Activated CD8-positive, alpha-beta memory T cell treated with anti-CD3 and anti-CD28 coated beads for 36 hours (primary cell): Measurements from ENCODE around the gene GABARAPL1. TPM values are rescaled to one million over a fixed set of nuclear protein-coding genes. Genes with fewer than 3 reads are reported as not detected.
"Not testable (repeated sequence)": the region's sequence is repeated elsewhere in the genome, so short reads cannot be mapped to it uniquely, and the experiment has no call there.

Experiments
- CTCF ChIA-PET: fragments of 350-600 bp; sonication (Branson Sonifier 250); formaldehyde crosslinking; loops from one replicate; lab custom pipeline; 2021; ENCODE audit warnings: antibody characterized with exemption; lab: Charles Lee
- POLR2A ChIA-PET: fragments of 350-600 bp; sonication (Branson Sonifier 250); formaldehyde crosslinking; loops from one replicate; lab custom pipeline; 2021; ENCODE audit warnings: antibody characterized with exemption; lab: Charles Lee
- total RNA-seq, 2 experiments: library from RNA; stranded (reverse); gene quantifications; one replicate each; pipeline ENCODE4 v1.2.3, GENCODE V29; 2021

GABARAPL1 gene
- total RNA-seq: 10 to 100 TPM; 12.7 to 16.8 TPM

GRCh38 chr12:10212739-10213131, at the start of gene GABARAPL1:
GABARAPL1 (plus strand) TSS chr12:10212877; CDS start chr12:10213130, 253 bp downstream.
- CTCF ChIA-PET: interaction anchor here (0.9 kb wide), 1 partner anchor 161 kb away, joined by 4 read pairs; no protein-coding TSS in a partner anchor
- POLR2A ChIA-PET: interaction anchor here (0.8 to 1.4 kb wide), 3 partner anchors 15 to 452 kb away, joined by 3 to 5 read pairs (median 3); partner anchors contain the start of gene CD69

DNA sequence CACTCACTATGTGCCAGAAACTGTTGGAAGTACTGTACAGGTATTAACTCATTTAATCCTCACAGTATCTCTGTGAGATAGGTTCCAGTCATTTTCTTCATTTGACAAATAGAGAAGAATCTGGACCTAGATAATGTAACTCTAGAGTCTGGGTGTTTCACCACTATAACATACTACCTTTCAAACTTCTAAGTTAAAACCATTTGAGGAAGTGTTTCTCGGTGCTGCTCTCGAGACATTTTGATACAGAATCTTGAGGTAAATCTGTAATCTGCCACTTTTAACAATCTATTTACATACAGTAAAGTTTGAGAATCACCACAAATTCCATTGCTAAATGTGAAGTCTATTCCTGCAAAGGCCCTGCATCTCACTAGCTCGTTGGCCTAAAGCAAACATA, 49.6 kb upstream of the GABARAPL1 start:
- ChIA-PET CTCF (interaction anchor here (1.0 kb wide), 1 partner anchor 10 kb away, joined by 4 read pairs; no protein-coding TSS in a partner anchor), POLR2A (no interaction called here)

DNA sequence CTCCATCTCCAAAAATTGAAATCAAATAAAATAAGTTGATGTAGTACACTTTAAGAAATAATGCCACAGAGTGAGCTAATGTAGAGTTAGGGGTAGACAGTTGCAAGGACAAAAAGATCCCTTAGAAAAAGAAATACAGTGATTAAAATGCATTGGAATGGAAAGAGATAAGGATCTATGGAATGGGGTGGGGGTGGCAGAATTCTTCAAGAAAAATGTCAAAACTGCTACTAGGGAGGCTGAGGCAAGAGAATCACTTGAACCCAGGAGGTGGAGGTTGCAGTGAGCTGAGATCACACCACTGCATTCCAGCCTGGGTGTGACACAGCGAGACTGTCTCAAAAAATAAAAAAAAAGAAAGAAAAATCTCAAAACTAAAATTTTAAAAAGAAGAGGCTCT, 47.3 kb upstream of the GABARAPL1 start:
- ChIA-PET POLR2A (interaction anchor here (0.7 kb wide), 1 partner anchor 1284 kb away, joined by 3 read pairs; no protein-coding TSS in a partner anchor), CTCF (interaction anchor here (0.6 kb wide), 1 partner anchor 273 kb away, joined by 5 read pairs; no protein-coding TSS in a partner anchor)

DNA sequence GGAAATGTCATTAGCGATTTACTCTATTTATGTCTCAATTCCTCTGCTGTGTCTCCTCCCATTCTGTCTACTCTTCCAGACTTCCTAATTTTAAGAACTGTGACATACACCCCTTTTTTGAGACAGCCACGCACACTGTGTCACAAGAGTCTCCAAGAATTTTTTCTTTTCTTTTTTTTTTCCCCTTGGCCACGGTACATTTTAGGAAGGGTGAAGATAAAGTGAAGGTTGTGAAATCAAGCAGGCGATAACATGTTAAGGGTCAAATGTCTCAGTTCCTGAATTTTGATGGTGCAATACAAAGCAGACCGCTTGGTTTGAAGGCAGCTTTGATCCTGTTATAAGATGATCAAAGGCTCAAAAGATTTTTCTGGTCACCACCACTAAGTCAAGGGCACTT, 45.1 kb upstream of the GABARAPL1 start:
- CTCF ChIA-PET: no interaction called here
- POLR2A ChIA-PET: no interaction called here

DNA sequence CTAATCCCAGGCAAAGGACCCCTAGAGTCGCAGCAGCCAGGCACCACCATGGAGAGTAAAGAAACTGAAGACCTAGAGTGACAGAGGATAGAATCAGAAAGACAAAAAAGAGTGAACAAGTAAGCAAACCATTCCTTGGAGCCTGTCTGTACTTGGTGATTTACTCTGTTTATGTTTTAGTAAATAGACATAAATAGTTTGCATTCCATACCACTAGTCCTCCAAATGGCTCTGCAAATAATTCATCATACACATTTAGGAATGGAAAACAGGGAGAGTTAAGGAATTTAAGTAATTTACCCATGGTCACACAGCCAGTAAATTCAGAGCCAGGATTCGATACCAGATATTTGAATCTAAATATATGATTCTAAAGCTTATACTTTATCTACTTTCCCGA, 43.6 kb upstream of the GABARAPL1 start:
- ChIA-PET CTCF (no interaction called here), POLR2A (no interaction called here)

- ChIA-PET CTCF (interaction anchor here (0.5 kb wide), 1 partner anchor 77 kb away, joined by 3 read pairs; no protein-coding TSS in a partner anchor), POLR2A (interaction anchor here (0.7 kb wide), 1 partner anchor 129 kb away, joined by 3 read pairs; no protein-coding TSS in a partner anchor)
These were observed 42.5 kb upstream of the GABARAPL1 start for GRCh38 chr12:10170216-10170615.

DNA sequence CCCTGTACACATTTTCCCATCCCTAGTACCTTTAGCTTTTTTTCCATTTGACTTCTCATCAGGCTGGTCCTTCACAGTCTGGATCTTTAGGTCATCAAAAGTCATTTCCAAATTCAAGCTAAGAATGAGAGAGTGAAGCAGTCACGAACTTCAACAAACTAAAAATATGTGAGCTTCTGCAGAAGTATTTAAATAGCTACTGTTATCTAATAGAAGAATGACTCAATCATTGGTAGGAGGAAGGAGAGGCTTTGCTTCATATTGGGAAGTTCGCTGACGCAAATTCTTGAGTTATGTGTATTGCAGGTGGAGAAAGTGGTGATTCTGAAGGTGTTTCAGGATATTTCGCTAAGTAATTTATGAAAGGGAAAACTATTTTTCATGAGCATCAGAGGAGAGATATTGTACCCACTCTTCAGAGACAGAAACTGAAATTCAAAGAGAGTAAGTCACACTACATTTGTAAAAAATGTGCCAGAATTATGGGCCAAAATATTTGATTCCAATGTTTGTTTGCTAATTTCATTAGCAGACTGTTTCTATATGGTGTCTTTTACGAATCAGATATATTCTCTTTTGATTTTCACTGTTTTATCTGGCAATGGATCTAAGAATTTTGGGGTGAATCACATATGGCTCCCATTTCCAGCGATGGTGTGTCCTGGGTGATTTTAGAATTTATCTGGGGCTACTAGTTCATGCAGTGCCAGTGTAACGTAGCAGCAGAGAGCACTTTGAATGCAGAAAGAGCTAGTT, 40.5 kb upstream of the GABARAPL1 start, which contains the start of gene OLR1:
TSS of gene OLR1 (minus strand) at position 160 of the 756 bp plus-strand sequence. CDS start at position 105, 55 bp downstream.
- ChIA-PET POLR2A (no interaction called here), CTCF (interaction anchor here (1.0 kb wide), 1 partner anchor 19 kb away, joined by 3 read pairs; no protein-coding TSS in a partner anchor)

DNA sequence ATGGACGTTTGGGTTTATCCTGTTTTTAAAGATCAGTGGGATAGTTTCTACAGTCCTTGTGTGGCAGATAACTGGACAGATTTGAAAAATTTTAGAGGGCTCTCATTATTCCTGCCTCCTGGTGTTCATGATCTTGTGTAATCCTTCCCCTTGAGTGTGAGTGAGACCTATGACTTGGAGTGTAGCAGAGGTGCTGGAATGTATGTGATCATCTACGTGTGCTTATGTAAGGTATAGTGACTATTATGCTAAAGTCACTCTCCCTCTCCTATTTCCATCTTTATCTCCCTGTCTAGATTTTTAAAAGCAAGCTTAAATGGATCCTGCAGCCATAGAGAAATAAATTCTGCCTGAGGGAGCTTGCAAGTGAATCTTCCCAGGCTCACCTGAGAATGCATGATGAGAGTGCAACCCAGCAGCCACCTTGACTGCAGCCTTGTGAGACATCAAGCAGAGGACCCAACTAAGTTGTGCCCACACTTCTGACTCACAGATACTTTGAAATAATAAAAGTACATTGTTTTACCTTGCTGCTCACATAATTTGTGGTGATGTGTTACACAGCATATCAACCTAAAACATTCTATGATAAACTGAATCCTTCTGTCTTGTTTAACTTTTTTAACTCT, 37.6 kb upstream of the GABARAPL1 start:
- POLR2A ChIA-PET: interaction anchor here (0.6 kb wide), 1 partner anchor 269 kb away, joined by 3 read pairs; no protein-coding TSS in a partner anchor
- CTCF ChIA-PET: interaction anchor here (0.7 kb wide), 1 partner anchor 498 kb away, joined by 3 read pairs; no protein-coding TSS in a partner anchor

DNA sequence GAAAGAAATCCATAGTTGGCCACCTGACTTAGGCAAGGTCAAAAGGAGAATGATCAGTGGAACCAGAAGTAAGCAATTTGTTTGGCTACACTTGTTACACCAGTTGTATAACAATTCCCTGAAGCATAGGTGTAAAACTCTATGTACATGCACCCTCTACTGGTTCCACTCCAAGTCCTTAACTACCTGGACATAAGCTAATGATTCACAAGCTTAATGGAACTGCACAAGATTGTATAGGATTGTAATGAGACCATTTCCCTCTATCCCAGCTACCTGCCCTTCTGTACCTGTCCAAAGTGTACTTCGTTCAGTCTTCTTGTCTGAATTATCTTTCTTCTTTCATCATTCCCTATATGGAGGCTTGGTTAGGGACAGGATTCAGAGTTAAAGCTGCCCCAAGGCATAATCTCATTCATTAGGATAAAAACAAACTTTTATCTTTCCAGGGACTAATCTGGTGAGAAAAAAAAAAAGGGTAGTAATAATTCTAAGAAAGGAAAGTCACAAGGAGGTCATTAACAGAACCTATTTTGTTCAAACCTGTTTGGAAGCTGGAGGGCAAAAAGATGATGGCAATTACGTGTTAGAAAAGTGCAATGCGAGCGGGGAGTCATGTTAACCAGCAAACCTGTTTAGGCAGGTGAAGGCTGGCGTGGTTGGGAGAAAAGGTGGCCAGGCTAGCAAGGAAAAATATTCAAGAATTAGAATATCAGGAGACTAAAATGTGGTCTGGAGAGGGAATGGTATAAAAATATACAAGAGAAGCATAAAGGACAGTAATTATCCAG, 36.6 kb upstream of the GABARAPL1 start:
- POLR2A ChIA-PET: interaction anchor here (0.5 to 0.6 kb wide), 2 partner anchors 18 to 270 kb away, joined by 3 to 9 read pairs; no protein-coding TSS in a partner anchor
- CTCF ChIA-PET: no interaction called here

- CTCF ChIA-PET: no interaction called here
- POLR2A ChIA-PET: no interaction called here
These were observed 33.9 kb upstream of the GABARAPL1 start, which contains the start of gene TMEM52B for GRCh38 chr12:10178821-10179220. TMEM52B (plus strand) TSS chr12:10179032; CDS start chr12:10179575, 543 bp downstream.

DNA sequence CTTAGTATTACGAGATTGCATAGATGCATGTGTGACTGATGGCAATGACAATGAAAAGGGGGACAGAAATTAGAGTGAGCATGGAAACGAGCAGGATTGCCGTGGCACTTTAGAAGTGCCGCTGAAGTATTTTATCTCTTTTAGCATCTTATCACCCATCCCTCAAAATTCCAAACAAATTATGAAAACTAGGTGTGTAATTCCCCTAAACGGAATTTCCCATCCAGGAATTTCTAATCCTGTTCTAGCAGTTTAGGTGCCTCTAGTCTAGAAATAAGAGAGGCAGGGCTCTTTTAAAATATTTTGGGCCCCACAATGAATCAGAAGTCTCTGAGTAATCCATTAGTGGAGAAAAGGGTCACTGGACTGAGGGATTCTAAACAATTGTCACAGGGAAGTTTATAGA, 32.9 kb upstream of the GABARAPL1 start:
- CTCF ChIA-PET: no interaction called here
- POLR2A ChIA-PET: no interaction called here

- CTCF ChIA-PET: interaction anchor here (1.8 kb wide), 1 partner anchor 29 kb away, joined by 4 read pairs; no protein-coding TSS in a partner anchor
- POLR2A ChIA-PET: no interaction called here
These were observed 30.2 kb upstream of the GABARAPL1 start for GRCh38 chr12:10182354-10183049.

DNA sequence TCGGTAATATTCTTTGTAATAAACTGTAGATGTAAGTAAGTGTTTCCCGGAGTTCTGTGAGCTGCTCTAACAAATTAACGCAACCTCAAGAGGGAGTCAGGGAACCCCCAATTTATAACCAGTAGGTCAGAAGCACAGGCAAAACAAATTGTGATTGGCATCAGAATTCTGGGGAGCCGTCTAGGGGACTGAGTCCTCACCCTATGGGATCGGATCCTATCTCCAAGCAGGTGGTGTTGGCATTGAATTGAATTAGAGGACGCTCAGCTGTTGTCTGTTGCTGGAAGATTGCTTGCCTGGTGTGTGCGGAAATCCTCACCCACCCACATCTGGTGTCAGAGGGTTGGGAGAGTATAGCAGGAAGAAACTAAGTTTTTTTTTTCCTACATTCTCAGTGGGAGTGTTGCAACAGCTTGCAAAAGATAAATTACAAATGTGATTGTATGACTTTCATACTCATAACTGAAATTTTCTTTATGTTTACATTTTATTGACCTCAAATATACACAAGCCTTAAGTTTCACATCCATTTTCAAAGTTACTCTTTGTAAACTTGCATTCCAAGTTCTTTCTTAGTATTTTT, 28.3 kb upstream of the GABARAPL1 start:
- CTCF ChIA-PET: no interaction called here

DNA sequence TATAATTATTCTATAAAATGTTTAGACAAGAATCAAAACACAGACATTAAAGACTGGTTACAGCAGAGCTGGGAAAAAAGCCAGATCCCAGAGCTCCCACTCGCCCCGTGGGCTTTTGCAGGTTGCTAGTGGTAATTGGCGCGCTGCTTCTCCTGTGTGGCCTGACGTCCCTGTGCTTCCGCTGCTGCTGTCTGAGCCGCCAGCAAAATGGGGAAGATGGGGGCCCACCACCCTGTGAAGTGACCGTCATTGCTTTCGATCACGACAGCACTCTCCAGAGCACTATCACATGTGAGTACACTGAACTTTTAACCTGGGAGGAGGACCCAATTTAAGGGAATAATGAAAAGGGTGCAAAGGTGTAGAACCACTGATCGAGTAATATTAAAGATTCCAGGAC, 26.4 kb upstream of the GABARAPL1 start:
- POLR2A ChIA-PET: no interaction called here
- CTCF ChIA-PET: no interaction called here

More for the DNA sequence above, 28.3 kb upstream of the GABARAPL1 start:
- POLR2A ChIA-PET: no interaction called here

- CTCF ChIA-PET, POLR2A ChIA-PET: not testable (repeated sequence)
These were observed 25.7 kb upstream of the GABARAPL1 start for GRCh38 chr12:10186958-10187357.

GRCh38 chr12:10189653-10190052, 23.0 kb upstream of the GABARAPL1 start:
- ChIA-PET POLR2A (no interaction called here), CTCF (interaction anchor here (0.7 to 3.2 kb wide), 3 partner anchors 35 to 90 kb away, joined by 3 to 20 read pairs (median 3); no protein-coding TSS in a partner anchor)

DNA sequence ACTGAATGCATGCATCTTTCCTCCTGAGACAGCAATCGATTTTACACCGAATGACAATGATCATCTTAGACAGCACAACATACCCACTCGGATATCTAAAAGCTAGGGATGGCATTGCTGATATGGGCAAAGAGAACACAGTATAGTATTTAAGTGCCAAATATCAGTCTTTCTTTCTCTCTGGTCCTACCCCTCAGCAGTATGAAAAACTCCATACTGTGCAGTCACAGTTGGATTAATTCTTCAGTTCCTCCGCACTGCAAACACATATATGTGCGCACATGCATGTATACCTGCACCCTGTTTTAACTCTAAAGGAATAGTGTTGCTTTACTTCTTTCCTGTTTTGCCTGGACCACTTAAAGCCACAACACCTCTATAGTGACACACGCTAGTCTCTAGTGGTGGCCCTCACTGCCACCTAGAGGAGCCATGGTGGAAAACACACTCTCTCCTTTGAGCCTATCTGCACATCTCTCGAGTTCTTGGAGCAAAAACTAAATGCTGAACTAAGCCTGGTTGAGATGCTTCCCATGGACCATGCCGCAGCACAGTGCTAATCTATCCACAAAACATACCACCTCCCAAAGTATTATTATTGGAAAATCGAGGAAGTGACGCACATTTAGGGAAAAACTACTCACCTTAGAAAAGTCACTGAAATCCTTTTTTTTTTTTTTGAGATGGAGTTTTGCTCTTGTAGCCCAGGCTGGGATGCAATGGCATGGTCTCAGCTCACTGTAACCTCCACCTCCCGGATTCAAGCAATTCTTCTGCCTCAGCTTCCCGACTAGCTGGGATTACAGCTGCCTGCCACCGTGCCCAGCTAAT, 21.9 kb upstream of the GABARAPL1 start:
- ChIA-PET POLR2A (no interaction called here), CTCF (interaction anchor here (0.7 to 3.2 kb wide), 3 partner anchors 13 to 39 kb away, joined by 3 to 20 read pairs (median 3); no protein-coding TSS in a partner anchor)
